Caki2 (cell line): ENCODE measurements around the gene CPHXL2. TPM values are rescaled to one million over a fixed set of nuclear protein-coding genes. Genes with fewer than 3 reads are reported as not detected.

ENCODE experiments used
- DNase-seq: peaks from one replicate; pipeline ENCODE4 v3.0.0-alpha.2; 2015; ENCODE audit warnings: low read depth
- in situ Hi-C: cut with HindIII; loops from 2 replicates; pipeline ENCODE4 v1.10.0; 2016; ENCODE audit warnings: low sequenced_read_pairs, low pct_unique_long_range_greater_than_20kb, mixed read lengths
- total RNA-seq: library from RNA; depleted of rRNA; stranded (reverse); fragments of >200 nt; shearing (Covaris generic); gene quantifications from 2 replicates; pipeline ENCODE4 v1.2.3, GENCODE V29; 2014; ENCODE audit warnings: low replicate concordance; rRNA removed

CPHXL2 gene
- total RNA-seq, 1 experiment from 2014 or later = not detected

DNA sequence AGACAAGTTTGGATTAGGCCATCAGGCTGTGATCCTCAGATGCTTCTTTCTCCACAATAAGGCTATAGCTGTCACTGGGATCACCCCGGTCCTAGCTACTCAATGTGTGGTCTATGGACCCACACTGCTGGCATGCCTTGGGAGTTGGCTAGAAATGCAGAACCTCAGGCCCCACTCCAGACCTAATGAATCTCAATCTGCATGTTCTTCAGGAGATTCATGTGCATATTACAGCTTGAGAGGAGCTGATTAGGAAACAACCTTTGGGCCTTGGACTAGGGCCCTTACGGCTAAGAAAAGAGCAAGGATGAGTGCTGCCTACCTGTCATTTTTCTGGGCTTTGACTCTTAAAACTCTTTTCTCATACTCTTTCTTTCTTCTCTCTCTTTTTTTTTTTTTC lies 61.2 kb downstream of the CPHXL2 start:
- in situ Hi-C loops = no loop called here
- no peak for DNase-seq

DNA sequence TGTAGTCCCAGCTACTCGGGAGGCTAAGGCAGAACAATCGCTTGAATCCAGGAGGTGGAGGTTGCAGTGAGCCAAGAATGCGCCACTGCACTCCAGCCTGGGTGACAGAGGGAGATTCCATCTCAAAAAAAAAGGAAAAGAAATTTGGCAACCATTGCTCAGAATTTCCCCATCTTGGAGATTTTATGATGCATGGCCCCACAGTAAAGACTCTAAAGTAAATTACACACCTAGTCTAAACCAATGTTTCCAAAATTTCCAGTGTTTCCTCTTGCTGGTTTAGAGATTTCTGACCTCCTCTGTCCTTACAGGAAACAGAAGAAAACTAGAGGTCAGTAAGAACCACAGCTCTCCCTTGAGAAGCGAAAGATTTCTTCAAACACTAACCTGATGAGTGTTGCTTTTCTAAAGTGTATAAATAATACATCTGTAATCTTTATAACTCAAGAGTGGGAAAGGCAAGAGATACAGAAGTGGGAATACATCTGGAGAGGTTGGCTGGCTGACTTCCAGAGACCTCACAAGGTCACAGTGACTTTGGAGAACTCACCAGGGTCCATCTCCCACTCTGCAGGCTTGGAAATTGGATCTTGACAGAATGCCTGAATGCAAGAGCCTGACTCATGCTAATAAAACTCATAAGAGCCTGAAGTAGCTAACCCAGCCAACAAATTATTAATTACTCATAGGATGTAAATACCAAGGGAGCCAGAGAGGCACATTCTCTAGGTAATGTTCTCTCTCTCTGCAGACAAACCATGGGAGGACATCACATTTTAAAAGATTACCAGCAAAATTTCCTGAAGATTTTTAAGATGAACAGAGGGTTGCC lies 62.5 kb downstream of the CPHXL2 start:
- in situ Hi-C loops = no loop called here
- DNase-seq = no peak

Other genes with a start within 250 kb of the CPHXL2 start
- gene CFDP1, start 243.5 kb downstream of the CPHXL2 start, total RNA-seq = 34.9 and 64.6 TPM in 2 replicates
- gene TMEM170A, start 212.3 kb downstream of the CPHXL2 start, total RNA-seq = 14.9 and 22.5 TPM in 2 replicates
- under 0.01 and 0.03 TPM in 2 replicates for gene CHST6, start 181.6 kb downstream of the CPHXL2 start, total RNA-seq
- not detected in 2 replicates for gene CHST5, start 140.9 kb downstream of the CPHXL2 start, total RNA-seq
- gene TMEM231, start 120.8 kb downstream of the CPHXL2 start, total RNA-seq = 23.9 and 24.8 TPM in 2 replicates
- 16.3 and 36.3 TPM in 2 replicates for gene GABARAPL2, start 110.6 kb downstream of the CPHXL2 start, total RNA-seq
- 47.3 and 56.2 TPM in 2 replicates for gene ADAT1, start 53.7 kb downstream of the CPHXL2 start, total RNA-seq
- gene KARS1, start 29.3 kb downstream of the CPHXL2 start, total RNA-seq = 178 and 198 TPM in 2 replicates
- gene TERF2IP, start 29.2 kb downstream of the CPHXL2 start, total RNA-seq = 9.8 and 16.8 TPM in 2 replicates
- not detected in 2 replicates for gene DUXB, start 24.5 kb upstream of the CPHXL2 start, total RNA-seq
- gene CPHXL, start 49.5 kb upstream of the CPHXL2 start, total RNA-seq = not detected in 2 replicates